Activated CD8-positive, alpha-beta memory T cell treated with anti-CD3 and anti-CD28 coated beads for 48 hours (primary cell): ENCODE measurements around the gene SH3BGRL2.

Experiments
- DNase-seq, 3 experiments: peaks; one replicate each; pipeline ENCODE4 v3.0.0-alpha.2; 2020; ENCODE audit warnings: low read depth in 2 of 3, low spot score in 2 of 3

The SH3BGRL2 gene

GRCh38 chr6:79694623-79695343 lies 63.7 kb downstream of the SH3BGRL2 start:
- DNase-seq, result no peak

- DNase-seq, result no peak
Measured at GRCh38 chr6:79697430-79697829, 66.3 kb downstream of the SH3BGRL2 start.

- DNase-seq, result no peak
Measured at GRCh38 chr6:79699606-79700005, 68.5 kb downstream of the SH3BGRL2 start.

- peak in 1 of 3 experiments; percentile 4 for DNase-seq
Measured at GRCh38 chr6:79702691-79703090, 71.6 kb downstream of the SH3BGRL2 start.

- no peak for DNase-seq
Measured at GRCh38 chr6:79704200-79704599, 73.1 kb downstream of the SH3BGRL2 start.

- no peak for DNase-seq
Measured at GRCh38 chr6:79705456-79705995, 74.4 kb downstream of the SH3BGRL2 start.

GRCh38 chr6:79706527-79706926 lies 75.4 kb downstream of the SH3BGRL2 start:
- DNase-seq, result no peak

- DNase-seq, result no peak
Measured at GRCh38 chr6:79707621-79708020, 76.5 kb downstream of the SH3BGRL2 start.

GRCh38 chr6:79708095-79708791 lies 77.1 kb downstream of the SH3BGRL2 start:
- no peak for DNase-seq

- DNase-seq, result no peak
Measured at GRCh38 chr6:79710127-79710526, 79.0 kb downstream of the SH3BGRL2 start.

GRCh38 chr6:79711167-79711566 lies 80.0 kb downstream of the SH3BGRL2 start:
- DNase-seq, result no peak

- DNase-seq, result no peak
Measured at GRCh38 chr6:79712144-79712543, 81.0 kb downstream of the SH3BGRL2 start.

GRCh38 chr6:79712616-79713135 lies 81.5 kb downstream of the SH3BGRL2 start:
- DNase-seq, result no peak

- no peak for DNase-seq
Measured at GRCh38 chr6:79713701-79714322, 82.7 kb downstream of the SH3BGRL2 start.

GRCh38 chr6:79717989-79718388 lies 86.9 kb downstream of the SH3BGRL2 start:
- DNase-seq, result no peak

GRCh38 chr6:79718509-79719247 lies 87.5 kb downstream of the SH3BGRL2 start:
- no peak for DNase-seq

- no peak for DNase-seq
Measured at GRCh38 chr6:79719248-79719960, 88.3 kb downstream of the SH3BGRL2 start.

- no peak for DNase-seq
Measured at GRCh38 chr6:79724816-79725215, 93.7 kb downstream of the SH3BGRL2 start.

- no peak for DNase-seq
Measured at GRCh38 chr6:79731471-79731870, 100.3 kb downstream of the SH3BGRL2 start.

GRCh38 chr6:79733388-79733787 lies 102.3 kb downstream of the SH3BGRL2 start:
- no peak for DNase-seq
